ENCODE data around the gene GTF2F2.

DNA sequence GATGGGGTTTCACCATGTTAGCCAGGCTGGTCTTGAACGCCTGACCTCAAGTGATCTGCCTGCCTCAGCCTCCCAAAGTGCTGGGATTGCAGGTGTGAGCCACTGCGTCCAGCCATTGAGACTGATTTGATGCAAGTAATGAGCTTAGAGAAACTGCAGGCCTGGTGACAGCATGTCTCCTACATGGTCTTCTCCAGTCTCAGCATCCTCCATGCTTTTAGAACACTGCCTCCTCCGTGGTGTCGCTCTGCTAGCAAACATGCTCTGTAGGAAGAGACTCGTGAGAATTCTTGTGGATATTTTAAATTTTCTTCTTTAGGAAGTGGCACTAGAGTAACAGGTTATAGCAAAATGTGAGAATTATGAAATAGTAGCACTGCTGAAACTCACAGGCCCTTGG lies 183.6 kb downstream of the GTF2F2 start:
- TF ChIP-seq, protein P1, sequence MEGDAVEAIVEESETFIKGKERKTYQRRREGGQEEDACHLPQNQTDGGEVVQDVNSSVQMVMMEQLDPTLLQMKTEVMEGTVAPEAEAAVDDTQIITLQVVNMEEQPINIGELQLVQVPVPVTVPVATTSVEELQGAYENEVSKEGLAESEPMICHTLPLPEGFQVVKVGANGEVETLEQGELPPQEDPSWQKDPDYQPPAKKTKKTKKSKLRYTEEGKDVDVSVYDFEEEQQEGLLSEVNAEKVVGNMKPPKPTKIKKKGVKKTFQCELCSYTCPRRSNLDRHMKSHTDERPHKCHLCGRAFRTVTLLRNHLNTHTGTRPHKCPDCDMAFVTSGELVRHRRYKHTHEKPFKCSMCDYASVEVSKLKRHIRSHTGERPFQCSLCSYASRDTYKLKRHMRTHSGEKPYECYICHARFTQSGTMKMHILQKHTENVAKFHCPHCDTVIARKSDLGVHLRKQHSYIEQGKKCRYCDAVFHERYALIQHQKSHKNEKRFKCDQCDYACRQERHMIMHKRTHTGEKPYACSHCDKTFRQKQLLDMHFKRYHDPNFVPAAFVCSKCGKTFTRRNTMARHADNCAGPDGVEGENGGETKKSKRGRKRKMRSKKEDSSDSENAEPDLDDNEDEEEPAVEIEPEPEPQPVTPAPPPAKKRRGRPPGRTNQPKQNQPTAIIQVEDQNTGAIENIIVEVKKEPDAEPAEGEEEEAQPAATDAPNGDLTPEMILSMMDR (IDR thresholded peaks at IDR 0.05 in 4 of 5, conservative IDR thresholded peaks at IDR 0.05 in 1 of 5): no peak
- TF ChIP-seq POLR2A (IDR thresholded peaks at IDR 0.05): no peak
